ENCODE results near the gene GFRA3. TPM values are rescaled to one million over a fixed set of nuclear protein-coding genes. Genes with fewer than 3 reads are reported as not detected.

GFRA3 gene
- total and polyA plus RNA-seq, 4 donors = 0.55 to 3.2 TPM; not detected in 2

DNA sequence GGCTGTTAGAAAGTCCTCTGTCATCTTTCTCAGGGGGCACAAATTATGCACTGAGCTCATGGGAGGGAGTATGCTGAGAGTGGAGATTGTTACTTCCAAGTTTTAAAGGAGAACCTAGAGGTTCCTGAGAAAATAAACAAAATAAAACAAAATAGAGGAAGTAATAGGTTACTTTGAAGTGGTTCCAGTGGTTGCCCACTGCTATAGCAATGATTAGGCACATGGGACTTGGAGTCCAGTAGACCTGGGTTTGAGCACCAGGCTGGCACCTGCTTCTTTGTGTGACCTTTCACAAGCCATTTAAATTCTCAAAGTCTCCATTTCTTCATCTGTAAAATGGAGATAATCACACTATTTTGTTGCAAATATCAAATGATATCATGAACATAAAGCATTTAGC is 47.5 kb downstream of the GFRA3 start:
- no peaks in the 10 kb centered on the region for H3K4me1 ChIP-seq (ENCODE audit: control insufficient read depth in 1 of 2, insufficient read depth in 2 of 2, low read length in 2 of 2)
- ATAC-seq (ENCODE audit: low FRiP score) = no peak
- no peak overlapping the region for H3K27ac ChIP-seq (ENCODE audit: low read depth in 1 of 2, low read length in 2 of 2)
- H3K27me3 ChIP-seq (ENCODE audit: control insufficient read depth in 1 of 2, insufficient read depth in 2 of 2, low read length in 1 of 2) = no peaks in the 10 kb centered on the region
- intact Hi-C loops (cut with DNase I) = loop anchor here in 1 of 2 donors (10.0 kb wide), 1 partner anchor 178 kb away; no protein-coding TSS in a partner anchor
- no peak for DNase-seq
- peaks cover 4% of the 10 kb centered on the region for H3K9me3 ChIP-seq (ENCODE audit: control insufficient read depth, low read length)
- no peaks in the 10 kb centered on the region for H3K36me3 ChIP-seq (ENCODE audit: control insufficient read depth in 1 of 2, insufficient read depth in 2 of 2, low read length in 1 of 2)
- H3K4me3 ChIP-seq (ENCODE audit: low read length in 2 of 2) = no peak overlapping the region

DNA sequence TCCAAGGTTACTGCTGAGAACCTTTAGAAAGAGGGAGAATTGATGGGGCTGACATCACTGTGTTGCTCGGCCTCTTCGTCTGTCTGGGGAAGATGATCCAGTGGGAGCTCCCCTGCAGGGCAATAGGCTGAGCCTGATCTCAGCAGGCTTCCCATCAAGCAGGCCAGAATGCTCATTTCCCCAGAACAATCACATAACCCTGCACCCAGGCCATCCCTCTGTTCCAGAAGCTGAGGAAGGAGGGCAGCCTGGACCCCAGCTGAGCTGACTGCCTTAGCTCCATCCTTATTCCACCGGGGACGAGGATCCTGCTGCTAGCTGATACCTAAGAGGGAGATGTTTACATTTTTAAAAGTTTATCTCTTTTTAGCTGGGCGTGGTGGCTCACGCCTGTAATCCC is 49.7 kb downstream of the GFRA3 start:
- no peaks in the 10 kb centered on the region for H3K4me1 ChIP-seq (ENCODE audit: control insufficient read depth in 1 of 2, insufficient read depth in 2 of 2, low read length in 2 of 2)
- DNase-seq (no peak), ATAC-seq (ENCODE audit: low FRiP score) (no peak)
- no peaks in the 10 kb centered on the region for H3K27me3 ChIP-seq (ENCODE audit: control insufficient read depth in 1 of 2, insufficient read depth in 2 of 2, low read length in 1 of 2)
- 89% methylated on average over 6 of the region's 6 CpGs for WGBS, 2 donors
- no peak overlapping the region for H3K4me3 ChIP-seq (ENCODE audit: low read length in 2 of 2)
- no peaks in the 10 kb centered on the region for H3K36me3 ChIP-seq (ENCODE audit: control insufficient read depth in 1 of 2, insufficient read depth in 2 of 2, low read length in 1 of 2)
- H3K9me3 ChIP-seq (ENCODE audit: control insufficient read depth, low read length) = peaks cover 4% of the 10 kb centered on the region
- intact Hi-C loops (cut with DNase I) = loop anchor here (5.0 to 10.0 kb wide), 4 partner anchors 58 to 188 kb away; partner anchors contain the start of gene FAM53C (in 1 of the 2)
- no peak overlapping the region for H3K27ac ChIP-seq (ENCODE audit: low read depth in 1 of 2, low read length in 2 of 2)

DNA sequence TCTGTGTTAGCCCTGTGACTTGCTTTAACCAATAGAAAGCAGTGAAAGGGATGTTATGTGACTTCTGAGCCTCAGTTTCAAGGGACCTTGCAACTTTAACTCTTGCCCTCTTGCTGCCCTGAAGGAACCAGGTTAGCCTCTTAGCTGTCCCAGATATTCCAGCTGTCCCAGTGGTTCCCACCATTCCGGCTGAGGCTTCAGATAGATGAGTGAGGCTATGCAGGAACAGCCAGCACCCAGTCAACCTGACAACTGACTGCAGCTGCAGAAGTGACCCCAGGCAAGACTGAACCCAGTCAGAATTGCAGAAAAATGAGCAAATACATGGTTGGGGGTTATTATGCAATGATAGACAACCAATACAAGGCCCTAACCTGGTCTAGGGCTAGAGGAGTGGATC is 50.9 kb downstream of the GFRA3 start:
- DNase-seq (no peak), ATAC-seq (ENCODE audit: low FRiP score) (no peak)
- Histone ChIP-seq H3K36me3 (ENCODE audit: control insufficient read depth in 1 of 2, insufficient read depth in 2 of 2, low read length in 1 of 2) (no peaks in the 10 kb centered on the region), H3K4me3 (ENCODE audit: low read length in 2 of 2) (no peak overlapping the region), H3K9me3 (ENCODE audit: control insufficient read depth, low read length) (peaks cover 4% of the 10 kb centered on the region), H3K4me1 (ENCODE audit: control insufficient read depth in 1 of 2, insufficient read depth in 2 of 2, low read length in 2 of 2) (no peaks in the 10 kb centered on the region), H3K27me3 (ENCODE audit: control insufficient read depth in 1 of 2, insufficient read depth in 2 of 2, low read length in 1 of 2) (no peaks in the 10 kb centered on the region), H3K27ac (ENCODE audit: low read depth in 1 of 2, low read length in 2 of 2) (no peak overlapping the region)
- WGBS, 2 donors = 94 to 100% methylated on average over 1 of the region's 1 CpG
- intact Hi-C loops (cut with DNase I) = loop anchor here (5.0 to 10.0 kb wide), 4 partner anchors 59 to 189 kb away; partner anchors contain the start of gene FAM53C (in 1 of the 2)

- no peak for ATAC-seq (ENCODE audit: low FRiP score)
- H3K36me3 ChIP-seq (ENCODE audit: control insufficient read depth in 1 of 2, insufficient read depth in 2 of 2, low read length in 1 of 2) = no peaks in the 10 kb centered on the region
- WGBS, 2 donors = 90 to 96% methylated on average over 2 of the region's 2 CpGs
These were observed 57.6 kb downstream of the GFRA3 start for GRCh38 chr5:138216799-138217198.

GRCh38 chr5:138213161-138214029 is 61.0 kb downstream of the GFRA3 start, which contains the start of gene CDC23:
CDC23 (minus strand) TSS chr5:138213323; CDS start chr5:138213312, 11 bp downstream.
- 0 to 1% methylated on average over 32 of the region's 32 CpGs for WGBS, 2 donors

More at GRCh38 chr5:138216799-138217198, 57.6 kb downstream of the GFRA3 start:
- Histone ChIP-seq H3K9me3 (ENCODE audit: control insufficient read depth, low read length) (no peaks in the 10 kb centered on the region), H3K4me1 (ENCODE audit: control insufficient read depth in 1 of 2, insufficient read depth in 2 of 2, low read length in 2 of 2) (no peaks in the 10 kb centered on the region), H3K27ac (ENCODE audit: low read depth in 1 of 2, low read length in 2 of 2) (no peak overlapping the region), H3K27me3 (ENCODE audit: control insufficient read depth in 1 of 2, insufficient read depth in 2 of 2, low read length in 1 of 2) (no peaks in the 10 kb centered on the region), H3K4me3 (ENCODE audit: low read length in 2 of 2) (no peak overlapping the region)
- intact Hi-C loops (cut with DNase I) = no loop called here
- DNase-seq = no peak

DNA sequence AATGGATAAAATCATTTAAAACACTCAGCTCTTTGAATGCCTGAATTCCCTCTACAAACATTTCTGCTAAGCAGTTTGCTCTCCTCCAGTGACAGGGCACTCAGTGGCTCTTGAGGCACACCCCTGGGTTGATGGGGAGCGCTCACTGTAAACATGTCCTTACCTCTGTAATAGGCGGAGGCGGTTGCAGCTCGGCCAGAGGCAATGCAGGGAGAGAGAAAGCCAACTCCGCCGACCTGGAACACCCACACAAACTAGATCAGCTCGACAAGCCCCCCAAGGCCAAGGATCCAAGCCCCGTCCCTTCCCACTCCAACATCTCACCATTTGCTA is 61.6 kb downstream of the GFRA3 start:
- DNase-seq (no peak), ATAC-seq (ENCODE audit: low FRiP score) (peak; percentile 51)
- Histone ChIP-seq H3K27me3 (ENCODE audit: control insufficient read depth in 1 of 2, insufficient read depth in 2 of 2, low read length in 1 of 2) (no peaks in the 10 kb centered on the region), H3K36me3 (ENCODE audit: control insufficient read depth in 1 of 2, insufficient read depth in 2 of 2, low read length in 1 of 2) (no peaks in the 10 kb centered on the region), H3K9me3 (ENCODE audit: control insufficient read depth, low read length) (no peaks in the 10 kb centered on the region), H3K4me1 (ENCODE audit: control insufficient read depth in 1 of 2, insufficient read depth in 2 of 2, low read length in 2 of 2) (no peaks in the 10 kb centered on the region), H3K4me3 (ENCODE audit: low read length in 2 of 2) (peak overlapping the region; percentile 49 to 79), H3K27ac (ENCODE audit: low read depth in 1 of 2, low read length in 2 of 2) (peak overlapping the region in 1 of 2 donors; percentile 49)
- 0% methylated on average over 8 of the region's 8 CpGs for WGBS, 2 donors
- intact Hi-C loops (cut with DNase I) = no loop called here

More at GRCh38 chr5:138213161-138214029, 61.0 kb downstream of the GFRA3 start, which contains the start of gene CDC23:
- Histone ChIP-seq H3K36me3 (ENCODE audit: control insufficient read depth in 1 of 2, insufficient read depth in 2 of 2, low read length in 1 of 2) (no peaks in the 10 kb centered on the region), H3K4me3 (ENCODE audit: low read length in 2 of 2) (peak within 1 kb of the TSS; percentile 49 to 79), H3K27me3 (ENCODE audit: control insufficient read depth in 1 of 2, insufficient read depth in 2 of 2, low read length in 1 of 2) (no peaks in the 10 kb centered on the region), H3K4me1 (ENCODE audit: control insufficient read depth in 1 of 2, insufficient read depth in 2 of 2, low read length in 2 of 2) (no peaks in the 10 kb centered on the region), H3K9me3 (ENCODE audit: control insufficient read depth, low read length) (no peaks in the 10 kb centered on the region), H3K27ac (ENCODE audit: low read depth in 1 of 2, low read length in 2 of 2) (peak within 1 kb of the TSS in 1 of 2 donors; percentile 49)
- intact Hi-C loops (cut with DNase I) = no loop called here
- peak; percentile 98 for ATAC-seq (ENCODE audit: low FRiP score)
- peak; percentile 94 for DNase-seq

- 84 to 90% methylated on average over 3 of the region's 3 CpGs for WGBS, 2 donors
- Histone ChIP-seq H3K4me1 (ENCODE audit: control insufficient read depth in 1 of 2, insufficient read depth in 2 of 2, low read length in 2 of 2) (no peaks in the 10 kb centered on the region), H3K4me3 (ENCODE audit: low read length in 2 of 2) (no peak overlapping the region), H3K27me3 (ENCODE audit: control insufficient read depth in 1 of 2, insufficient read depth in 2 of 2, low read length in 1 of 2) (no peaks in the 10 kb centered on the region), H3K36me3 (ENCODE audit: control insufficient read depth in 1 of 2, insufficient read depth in 2 of 2, low read length in 1 of 2) (no peaks in the 10 kb centered on the region), H3K27ac (ENCODE audit: low read depth in 1 of 2, low read length in 2 of 2) (no peak overlapping the region), H3K9me3 (ENCODE audit: control insufficient read depth, low read length) (no peaks in the 10 kb centered on the region)
- DNase-seq (no peak), ATAC-seq (ENCODE audit: low FRiP score) (no peak)
- intact Hi-C loops (cut with DNase I) = no loop called here
These were observed 63.4 kb downstream of the GFRA3 start for GRCh38 chr5:138210985-138211384.
